Parathyroid adenoma (tissue), 2 donors: ENCODE measurements around the gene RERE.

Source experiments
- H2AFZ ChIP-seq: fragments of 300-600 bp; sonication (generic); one replicate; pipeline ENCODE4 v1.7.0; 2017; ENCODE audit warnings: antibody characterized with exemption, mild to moderate bottlenecking
- H3K27ac ChIP-seq: fragments of 300-600 bp; sonication (generic); one replicate; pipeline ENCODE4 v1.7.0; 2017
- H3K27me3 ChIP-seq: fragments of 300-600 bp; sonication (generic); one replicate; pipeline ENCODE4 v1.7.0; 2017; ENCODE audit warnings: low read length; ENCODE audit not compliant: control insufficient read depth, insufficient read depth
- H3K36me3 ChIP-seq: fragments of 300-600 bp; sonication (generic); one replicate; pipeline ENCODE4 v1.7.0; 2017; ENCODE audit warnings: low read length; ENCODE audit not compliant: control insufficient read depth, insufficient read depth
- H3K4me1 ChIP-seq: fragments of 300-600 bp; sonication (generic); one replicate; pipeline ENCODE4 v1.7.0; 2017; ENCODE audit warnings: control low read depth
- H3K4me2 ChIP-seq: fragments of 300-600 bp; sonication (generic); one replicate; pipeline ENCODE4 v1.7.0; 2017; ENCODE audit warnings: low read length
- H3K4me3 ChIP-seq: fragments of 300-600 bp; sonication (generic); one replicate; pipeline ENCODE4 v1.7.0; 2017; ENCODE audit warnings: low read depth, low read length
- H3K79me2 ChIP-seq: fragments of 300-600 bp; sonication (generic); one replicate; pipeline ENCODE4 v1.7.0; 2017; ENCODE audit warnings: control low read depth
- H3K9ac ChIP-seq: fragments of 300-600 bp; sonication (generic); one replicate; pipeline ENCODE4 v1.7.0; 2017; ENCODE audit warnings: mild to moderate bottlenecking
- H3K9me3 ChIP-seq: fragments of 300-600 bp; sonication (generic); one replicate; pipeline ENCODE4 v1.7.0; 2017; ENCODE audit warnings: low read length; ENCODE audit not compliant: control insufficient read depth
- TF ChIP-seq, protein P1 (sequence below): fragments of 300-600 bp; sonication (generic); IDR thresholded peaks from one replicate; pipeline ENCODE4 v1.7.0; 2017; ENCODE audit warnings: antibody characterized with exemption, mild to moderate bottlenecking
- donor health status: primary hyperparathyroidism.

Gene RERE

GRCh38 chr1:8629241-8630091 is 188.0 kb downstream of the RERE start:
- Histone ChIP-seq H3K79me2 (peaks cover 25% of the 10 kb centered on the region), H3K36me3 (no peaks in the 10 kb centered on the region), H3K4me1 (peaks cover 20% of the 10 kb centered on the region), H3K4me2 (peak overlapping the region; percentile 50), H3K9me3 (no peaks in the 10 kb centered on the region), H3K27ac (peak overlapping the region; percentile 85), H3K4me3 (peak overlapping the region; percentile 30), H3K27me3 (no peaks in the 10 kb centered on the region), H2AFZ (no peak overlapping the region), H3K9ac (no peak overlapping the region)
- TF ChIP-seq, protein P1, sequence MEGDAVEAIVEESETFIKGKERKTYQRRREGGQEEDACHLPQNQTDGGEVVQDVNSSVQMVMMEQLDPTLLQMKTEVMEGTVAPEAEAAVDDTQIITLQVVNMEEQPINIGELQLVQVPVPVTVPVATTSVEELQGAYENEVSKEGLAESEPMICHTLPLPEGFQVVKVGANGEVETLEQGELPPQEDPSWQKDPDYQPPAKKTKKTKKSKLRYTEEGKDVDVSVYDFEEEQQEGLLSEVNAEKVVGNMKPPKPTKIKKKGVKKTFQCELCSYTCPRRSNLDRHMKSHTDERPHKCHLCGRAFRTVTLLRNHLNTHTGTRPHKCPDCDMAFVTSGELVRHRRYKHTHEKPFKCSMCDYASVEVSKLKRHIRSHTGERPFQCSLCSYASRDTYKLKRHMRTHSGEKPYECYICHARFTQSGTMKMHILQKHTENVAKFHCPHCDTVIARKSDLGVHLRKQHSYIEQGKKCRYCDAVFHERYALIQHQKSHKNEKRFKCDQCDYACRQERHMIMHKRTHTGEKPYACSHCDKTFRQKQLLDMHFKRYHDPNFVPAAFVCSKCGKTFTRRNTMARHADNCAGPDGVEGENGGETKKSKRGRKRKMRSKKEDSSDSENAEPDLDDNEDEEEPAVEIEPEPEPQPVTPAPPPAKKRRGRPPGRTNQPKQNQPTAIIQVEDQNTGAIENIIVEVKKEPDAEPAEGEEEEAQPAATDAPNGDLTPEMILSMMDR = no peak

- Histone ChIP-seq H3K4me1 (peaks cover 20% of the 10 kb centered on the region), H3K9me3 (no peaks in the 10 kb centered on the region), H3K4me3 (peak overlapping the region; percentile 30), H3K27me3 (no peaks in the 10 kb centered on the region), H3K4me2 (peak overlapping the region; percentile 50), H2AFZ (no peak overlapping the region), H3K27ac (peak overlapping the region; percentile 85), H3K36me3 (no peaks in the 10 kb centered on the region), H3K9ac (no peak overlapping the region), H3K79me2 (peaks cover 19% of the 10 kb centered on the region)
- TF ChIP-seq, protein P1 = no peak
Measured at GRCh38 chr1:8628606-8629005, 188.8 kb downstream of the RERE start.

GRCh38 chr1:8627728-8628127 is 189.7 kb downstream of the RERE start:
- H3K27me3 ChIP-seq = no peaks in the 10 kb centered on the region
- no peak overlapping the region for H3K4me3 ChIP-seq
- H3K4me1 ChIP-seq = peaks cover 20% of the 10 kb centered on the region
- no peak overlapping the region for H3K9ac ChIP-seq
- TF ChIP-seq, protein P1 = no peak
- H3K36me3 ChIP-seq = no peaks in the 10 kb centered on the region
- H3K79me2 ChIP-seq = peaks cover 19% of the 10 kb centered on the region
- H3K27ac ChIP-seq = peak overlapping the region; percentile 85
- no peak overlapping the region for H3K4me2 ChIP-seq
- H3K9me3 ChIP-seq = no peaks in the 10 kb centered on the region
- H2AFZ ChIP-seq = no peak overlapping the region

DNA sequence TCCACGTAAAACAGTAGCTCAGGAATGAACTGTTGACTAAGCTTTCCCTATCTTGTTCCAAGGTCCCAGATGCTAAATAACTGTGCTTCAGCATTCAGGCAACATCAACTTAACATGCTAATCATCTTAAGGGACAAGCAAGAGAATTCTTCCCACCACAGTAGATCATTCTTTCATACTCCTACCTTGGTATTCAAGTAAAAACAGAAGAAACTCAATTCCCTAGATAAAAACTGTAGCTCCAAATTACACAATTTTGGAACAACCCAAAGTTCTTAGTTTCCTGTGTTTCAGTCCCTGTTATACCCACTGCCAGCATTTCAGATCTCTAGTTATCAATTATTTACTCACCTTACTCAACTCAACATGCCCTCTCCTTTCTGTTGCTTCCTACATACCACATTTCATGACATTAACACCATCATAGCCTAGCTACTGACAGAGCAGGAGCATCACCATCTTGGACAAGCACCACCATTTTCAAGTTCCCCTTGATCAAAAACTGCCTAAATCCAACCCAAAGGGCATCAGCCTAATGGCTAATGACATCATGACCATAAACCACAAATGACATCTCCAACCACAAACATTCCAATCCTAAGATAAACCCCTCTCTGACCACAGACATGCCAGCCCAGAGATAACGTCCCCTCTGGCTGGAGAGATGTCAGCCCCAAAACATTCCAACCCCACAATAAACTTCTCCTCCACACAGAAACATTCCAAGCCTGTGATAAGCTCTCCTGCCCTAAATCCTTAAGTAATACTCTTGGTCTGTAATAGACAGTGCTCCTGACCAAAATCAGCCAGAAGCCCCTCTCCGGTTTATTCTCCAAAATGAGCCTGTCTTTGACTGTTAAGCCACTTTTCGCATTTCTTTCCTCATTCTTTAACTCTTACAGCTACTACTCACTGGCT is 191.2 kb downstream of the RERE start:
- Histone ChIP-seq H3K27me3 (no peaks in the 10 kb centered on the region), H3K4me2 (no peak overlapping the region), H3K27ac (no peak overlapping the region), H3K9me3 (no peaks in the 10 kb centered on the region), H3K9ac (no peak overlapping the region), H3K79me2 (peaks cover 17% of the 10 kb centered on the region), H3K4me3 (no peak overlapping the region), H3K4me1 (peaks cover 16% of the 10 kb centered on the region), H2AFZ (no peak overlapping the region), H3K36me3 (no peaks in the 10 kb centered on the region)
- TF ChIP-seq, protein P1 = no peak
